ENCODE data around the gene PRPF19. TPM values are rescaled to one million over a fixed set of nuclear protein-coding genes. Genes with fewer than 3 reads are reported as not detected.
"Not testable (repeated sequence)": the region's sequence is repeated elsewhere in the genome, so short reads cannot be mapped to it uniquely, and the experiment has no call there.

The PRPF19 gene
- total and polyA plus RNA-seq, 4 experiments from 2014 or later = 10.8 to 99.2 (median 57.2) TPM

- H3K36me3 ChIP-seq (ENCODE audit: insufficient read depth, low read length) = no peaks in the 10 kb centered on the region
- no peak for DNase-seq
- CTCF ChIA-PET (ENCODE audit: partially characterized antibody) = no interaction called here
- H3K27me3 ChIP-seq (ENCODE audit: insufficient read depth, low read length) = no peaks in the 10 kb centered on the region
- H3K9me3 ChIP-seq (ENCODE audit: control insufficient read depth in 1 of 2, low read length in 2 of 2) = no peaks in the 10 kb centered on the region
- no peak overlapping the region for H3K4me3 ChIP-seq (ENCODE audit: low read length in 2 of 2)
- peak overlapping the region in 2 of 8 donors; percentile 14 to 31 for H3K4me3 Mint-ChIP-seq
- H3K27ac ChIP-seq (ENCODE audit: low read depth, low read length) = no peak overlapping the region
- H3K4me1 ChIP-seq (ENCODE audit: insufficient read depth, low read length) = peaks cover 43% of the 10 kb centered on the region
- H3K36me3 Mint-ChIP-seq = peaks cover 0 to 11% of the 10 kb centered on the region in 2 donors
- peak overlapping the region in 5 of 7 donors; percentile 16 to 98 (median 87) for H3K27ac Mint-ChIP-seq
- H3K27me3 Mint-ChIP-seq = no peaks in the 10 kb centered on the region
- intact Hi-C loops (cut with micrococcal nuclease) = no loop called here
- no peaks in the 10 kb centered on the region for H3K9me3 Mint-ChIP-seq
- POLR2A ChIA-PET (ENCODE audit: partially characterized antibody) = no interaction called here
- H3K4me1 Mint-ChIP-seq = peaks cover 29 to 75% (median 45%) of the 10 kb centered on the region in 4 donors
These were observed 4.5 kb upstream of the PRPF19 start for GRCh38 chr11:60910711-60911380.

GRCh38 chr11:60910281-60910687, 3.9 kb upstream of the PRPF19 start:
- no peak overlapping the region for H3K27ac ChIP-seq (ENCODE audit: low read depth, low read length)
- H3K27ac Mint-ChIP-seq = peak overlapping the region in 2 of 7 donors; percentile 11 to 87
- no peaks in the 10 kb centered on the region for H3K36me3 ChIP-seq (ENCODE audit: insufficient read depth, low read length)
- intact Hi-C loops (cut with micrococcal nuclease) = no loop called here
- H3K27me3 Mint-ChIP-seq = no peaks in the 10 kb centered on the region
- H3K4me3 ChIP-seq (ENCODE audit: low read length in 2 of 2) = no peak overlapping the region
- H3K4me1 Mint-ChIP-seq = peaks cover 26 to 75% (median 45%) of the 10 kb centered on the region in 4 donors
- H3K9me3 Mint-ChIP-seq = no peaks in the 10 kb centered on the region
- POLR2A ChIA-PET (ENCODE audit: partially characterized antibody) = no interaction called here
- peaks cover 0 to 12% of the 10 kb centered on the region in 2 donors for H3K36me3 Mint-ChIP-seq
- peaks cover 44% of the 10 kb centered on the region for H3K4me1 ChIP-seq (ENCODE audit: insufficient read depth, low read length)
- CTCF ChIA-PET (ENCODE audit: partially characterized antibody) = no interaction called here
- H3K4me3 Mint-ChIP-seq = peak overlapping the region in 1 of 8 donors; percentile 31
- H3K27me3 ChIP-seq (ENCODE audit: insufficient read depth, low read length) = no peaks in the 10 kb centered on the region
- DNase-seq = no peak
- H3K9me3 ChIP-seq (ENCODE audit: control insufficient read depth in 1 of 2, low read length in 2 of 2) = no peaks in the 10 kb centered on the region

- Mint-ChIP-seq H3K36me3 (peaks cover 0 to 13% of the 10 kb centered on the region in 2 donors), H3K27ac (peak overlapping the region in 3 of 7 donors; percentile 6 to 31 (median 28)), H3K4me1 (peaks cover 27 to 75% (median 46%) of the 10 kb centered on the region in 4 donors)
- H3K9me3 Mint-ChIP-seq; H3K36me3 ChIP-seq (ENCODE audit: insufficient read depth, low read length); DNase-seq; H3K27me3 Mint-ChIP-seq; H3K27me3 ChIP-seq (ENCODE audit: insufficient read depth, low read length); H3K4me3 ChIP-seq (ENCODE audit: low read length in 2 of 2); H3K4me3 Mint-ChIP-seq; POLR2A ChIA-PET (ENCODE audit: partially characterized antibody); H3K27ac ChIP-seq (ENCODE audit: low read depth, low read length); intact Hi-C loops (cut with micrococcal nuclease); H3K9me3 ChIP-seq (ENCODE audit: control insufficient read depth in 1 of 2, low read length in 2 of 2): not testable (repeated sequence)
- CTCF ChIA-PET (ENCODE audit: partially characterized antibody) = interaction anchor here (2.8 kb wide), 1 partner anchor 10 kb away, joined by 15 read pairs; no protein-coding TSS in a partner anchor
- peaks cover 44% of the 10 kb centered on the region for H3K4me1 ChIP-seq (ENCODE audit: insufficient read depth, low read length)
These were observed 3.4 kb upstream of the PRPF19 start for GRCh38 chr11:60909680-60910280.

- CTCF ChIA-PET (ENCODE audit: partially characterized antibody) = interaction anchor here (2.8 kb wide), 1 partner anchor 9 kb away, joined by 15 read pairs; no protein-coding TSS in a partner anchor
- H3K4me3 ChIP-seq (ENCODE audit: low read length in 2 of 2) = no peak overlapping the region
- DNase-seq = no peak
- peak overlapping the region in 3 of 7 donors; percentile 38 to 94 (median 40) for H3K27ac Mint-ChIP-seq
- H3K27ac ChIP-seq (ENCODE audit: low read depth, low read length) = no peak overlapping the region
- peaks cover 54% of the 10 kb centered on the region for H3K4me1 ChIP-seq (ENCODE audit: insufficient read depth, low read length)
- no peak overlapping the region for H3K4me3 Mint-ChIP-seq
- no peaks in the 10 kb centered on the region for H3K9me3 Mint-ChIP-seq
- no peaks in the 10 kb centered on the region for H3K27me3 Mint-ChIP-seq
- no peaks in the 10 kb centered on the region for H3K9me3 ChIP-seq (ENCODE audit: control insufficient read depth in 1 of 2, low read length in 2 of 2)
- intact Hi-C loops (cut with micrococcal nuclease) = no loop called here
- H3K36me3 ChIP-seq (ENCODE audit: insufficient read depth, low read length) = no peaks in the 10 kb centered on the region
- H3K4me1 Mint-ChIP-seq = peaks cover 30 to 79% (median 52%) of the 10 kb centered on the region in 4 donors
- POLR2A ChIA-PET (ENCODE audit: partially characterized antibody) = no interaction called here
- peaks cover 0 to 16% of the 10 kb centered on the region in 2 donors for H3K36me3 Mint-ChIP-seq
- H3K27me3 ChIP-seq (ENCODE audit: insufficient read depth, low read length) = no peaks in the 10 kb centered on the region
These were observed 2.4 kb upstream of the PRPF19 start for GRCh38 chr11:60908803-60909202.

GRCh38 chr11:60905551-60906113, 753 bp downstream of the PRPF19 start:
- Mint-ChIP-seq H3K4me1 (peaks cover 16 to 53% (median 35%) of the 10 kb centered on the region in 4 donors), H3K27me3 (no peaks in the 10 kb centered on the region), H3K9me3 (no peaks in the 10 kb centered on the region), H3K27ac (peak overlapping the region; percentile 60 to 99 (median 91)), H3K36me3 (peaks cover 11 to 47% of the 10 kb centered on the region in 2 donors), H3K4me3 (peak overlapping the region; percentile 82 to 94 (median 91))
- peaks cover 33% of the 10 kb centered on the region for H3K4me1 ChIP-seq (ENCODE audit: insufficient read depth, low read length)
- peak overlapping the region; percentile 85 for H3K27ac ChIP-seq (ENCODE audit: low read depth, low read length)
- POLR2A ChIA-PET (ENCODE audit: partially characterized antibody) = interaction anchor here (0.8 to 7.9 kb wide), 17 partner anchors 8 to 254 kb away, joined by 3 to 111 read pairs (median 4); partner anchors contain the start of genes CD6 and TMEM109
- DNase-seq = peak in 4 of 5 donors; percentile 12 to 64 (median 34)
- H3K9me3 ChIP-seq (ENCODE audit: control insufficient read depth in 1 of 2, low read length in 2 of 2) = no peaks in the 10 kb centered on the region
- no peaks in the 10 kb centered on the region for H3K27me3 ChIP-seq (ENCODE audit: insufficient read depth, low read length)
- CTCF ChIA-PET (ENCODE audit: partially characterized antibody) = interaction anchor here (1.0 to 9.7 kb wide), 8 partner anchors 8 to 281 kb away, joined by 3 to 117 read pairs (median 4); partner anchors contain the start of gene TMEM109
- peak overlapping the region; percentile 85 for H3K4me3 ChIP-seq (ENCODE audit: low read length in 2 of 2)
- peaks cover 26% of the 10 kb centered on the region for H3K36me3 ChIP-seq (ENCODE audit: insufficient read depth, low read length)
- intact Hi-C loops (cut with micrococcal nuclease) = loop anchor here (1.0 to 2.0 kb wide), 4 partner anchors 9 to 427 kb away; partner anchors contain the start of genes DDB1, TKFC, TMEM109 and VPS37C

GRCh38 chr11:60905047-60905446, 1.3 kb downstream of the PRPF19 start:
- Histone ChIP-seq H3K36me3 (ENCODE audit: insufficient read depth, low read length) (peaks cover 32% of the 10 kb centered on the region), H3K27me3 (ENCODE audit: insufficient read depth, low read length) (no peaks in the 10 kb centered on the region), H3K27ac (ENCODE audit: low read depth, low read length) (peak overlapping the region; percentile 85), H3K4me1 (ENCODE audit: insufficient read depth, low read length) (peaks cover 33% of the 10 kb centered on the region), H3K4me3 (ENCODE audit: low read length in 2 of 2) (peak overlapping the region; percentile 85), H3K9me3 (ENCODE audit: control insufficient read depth in 1 of 2, low read length in 2 of 2) (no peaks in the 10 kb centered on the region)
- Mint-ChIP-seq H3K36me3 (peaks cover 14 to 52% of the 10 kb centered on the region in 2 donors), H3K4me1 (peaks cover 15 to 49% (median 35%) of the 10 kb centered on the region in 4 donors), H3K9me3 (no peaks in the 10 kb centered on the region), H3K27ac (peak overlapping the region; percentile 60 to 99 (median 91)), H3K27me3 (no peaks in the 10 kb centered on the region), H3K4me3 (peak overlapping the region; percentile 82 to 94 (median 91))
- intact Hi-C loops (cut with micrococcal nuclease) = no loop called here
- DNase-seq = no peak
- POLR2A ChIA-PET (ENCODE audit: partially characterized antibody) = interaction anchor here (0.8 to 7.9 kb wide), 14 partner anchors 8 to 224 kb away, joined by 3 to 111 read pairs (median 4); partner anchors contain the start of genes CCDC86, CD6 and TMEM109
- CTCF ChIA-PET (ENCODE audit: partially characterized antibody) = interaction anchor here (1.0 to 9.7 kb wide), 8 partner anchors 8 to 282 kb away, joined by 3 to 117 read pairs (median 4); partner anchors contain the start of gene TMEM109
